ENCODE results near the gene M1AP. TPM values are rescaled to one million over a fixed set of nuclear protein-coding genes. Genes with fewer than 3 reads are reported as not detected.

The M1AP gene
- total and polyA plus RNA-seq, 9 of the 15 experiments (the other 6 are each of a cell fraction or from before 2014, with no cell fraction given), result 0.06 to 0.33 (median 0.11) TPM; not detected in 4

DNA sequence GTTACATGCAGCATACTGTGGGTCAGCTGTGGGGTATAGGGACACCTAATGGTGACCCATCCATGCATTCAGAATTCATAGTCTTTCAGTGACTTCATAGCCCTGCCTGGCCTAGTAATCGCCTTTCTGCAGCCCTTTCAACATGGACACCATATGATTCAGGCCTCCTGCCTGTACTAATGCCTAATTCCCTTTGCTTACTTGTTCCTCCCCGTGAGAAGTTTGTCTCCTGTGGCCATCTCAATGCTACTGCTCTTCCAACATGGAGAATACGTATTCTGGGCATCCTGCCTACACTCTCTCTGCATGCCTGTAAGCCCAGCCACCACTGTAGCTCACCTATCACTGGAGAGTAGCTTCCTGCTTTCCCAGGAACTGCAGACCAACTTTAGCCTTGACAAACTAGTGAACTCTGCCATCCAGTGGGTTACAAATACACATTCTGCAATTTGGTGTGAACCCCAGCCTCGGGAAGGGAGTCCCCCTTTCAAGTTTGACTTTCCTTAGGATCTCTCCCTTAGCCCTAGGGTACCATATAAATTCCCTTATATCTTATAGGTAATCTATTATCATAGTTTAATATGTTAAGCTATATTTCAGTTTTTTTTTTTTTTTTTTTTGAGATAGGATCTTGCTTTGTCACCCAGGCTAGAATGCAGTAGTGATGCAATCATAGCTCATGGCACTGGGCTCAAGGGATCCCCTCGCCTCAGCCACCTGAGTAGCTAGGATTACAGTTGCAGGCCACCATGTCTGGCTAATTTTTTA, 22.3 kb downstream of the M1AP start (continued):
- TF ChIP-seq ZNF830 (CRISPR knock-in tag; IDR thresholded peaks at IDR 0.05) (no peak), ZNF175 (CRISPR knock-in tag; IDR thresholded peaks at IDR 0.05; ENCODE audit: low read depth) (0 out of 2 replicates have a peak, but pooled peaks have one; percentile 48), OTX1 (CRISPR knock-in tag; IDR thresholded peaks at IDR 0.05) (0 out of 2 replicates have a peak, but pooled peaks have one; percentile 48), ATF7 (IDR thresholded peaks at IDR 0.05) (peak; percentile 76), GATAD2A (IDR thresholded peaks at IDR 0.05) (no peak), BDP1 (IDR thresholded peaks at IDR 0.05; ENCODE audit: insufficient read depth, insufficient read length) (no peak), ZNF764 (CRISPR knock-in tag; IDR thresholded peaks at IDR 0.05; ENCODE audit: low read depth) (no peak), POLR2H (tag; IDR thresholded peaks at IDR 0.05; ENCODE audit: low read depth) (peak; percentile 9; the same call in 1 of the 2 replicates), IRF2 (CRISPR knock-in tag; IDR thresholded peaks at IDR 0.05) (no peak), TEAD1 (CRISPR knock-in tag; IDR thresholded peaks at IDR 0.05) (peak in 1 of 2 experiments; percentile 3; a peak in 1 of 4 replicates), HDAC8 (tag; IDR thresholded peaks at IDR 0.05) (peak; percentile 82; the same call in 1 of the 2 replicates), TARDBP (IDR thresholded peaks at IDR 0.05) (no peak), NR2C2 (CRISPR knock-in tag; IDR thresholded peaks at IDR 0.05) (no peak), NR2C2 (tag; IDR thresholded peaks at IDR 0.05) (peak; percentile 74), KLF1 (tag; IDR thresholded peaks at IDR 0.05) (0 out of 2 replicates have a peak, but pooled peaks have one; percentile 57), HES1 (IDR thresholded peaks at IDR 0.05; ENCODE audit: low read depth) (no peak), SRF (CRISPR knock-in tag; IDR thresholded peaks at IDR 0.05) (peak in 1 of 2 experiments; percentile 60; a peak in 2 of 4 replicates), RHOXF2B (CRISPR knock-in tag; conservative IDR thresholded peaks at IDR 0.05) (0 out of 2 replicates have a peak, but pooled peaks have one; percentile 37), NCOA1 (IDR thresholded peaks at IDR 0.05; ENCODE audit: low read depth) (no peak), JUN (IDR thresholded peaks at IDR 0.05; ENCODE audit: borderline replicate concordance, low read depth, low read length) (peak; percentile 37), JUN (CRISPR knock-in tag; IDR thresholded peaks at IDR 0.05; ENCODE audit: borderline replicate concordance) (no peak), MCM2 (IDR thresholded peaks at IDR 0.05; ENCODE audit: low read depth) (no peak), HIVEP1 (CRISPR knock-in tag; IDR thresholded peaks at IDR 0.05) (peak; percentile 8; the same call in 1 of the 2 replicates), MAFF (IDR thresholded peaks at IDR 0.05; ENCODE audit: low read length) (peak; percentile 64), TEAD4 (IDR thresholded peaks at IDR 0.05; ENCODE audit: low read length) (peak; percentile 17; the same call in 1 of the 2 replicates), TEAD4 (CRISPR knock-in tag; IDR thresholded peaks at IDR 0.05; ENCODE audit: borderline replicate concordance) (no peak), SMAD3 (CRISPR knock-in tag; conservative IDR thresholded peaks at IDR 0.05) (peak; percentile 23; the same call in 1 of the 2 replicates), U2AF2 (optimal IDR thresholded peaks at IDR 0.05; ENCODE audit: low read depth, low read length) (no peak), NONO (IDR thresholded peaks at IDR 0.05; ENCODE audit: low read depth in 2 of 2, low read length in 1 of 2) (no peak), ZFPM2 (CRISPR knock-in tag; IDR thresholded peaks at IDR 0.05) (no peak)
- TF ChIP-seq, protein P1, sequence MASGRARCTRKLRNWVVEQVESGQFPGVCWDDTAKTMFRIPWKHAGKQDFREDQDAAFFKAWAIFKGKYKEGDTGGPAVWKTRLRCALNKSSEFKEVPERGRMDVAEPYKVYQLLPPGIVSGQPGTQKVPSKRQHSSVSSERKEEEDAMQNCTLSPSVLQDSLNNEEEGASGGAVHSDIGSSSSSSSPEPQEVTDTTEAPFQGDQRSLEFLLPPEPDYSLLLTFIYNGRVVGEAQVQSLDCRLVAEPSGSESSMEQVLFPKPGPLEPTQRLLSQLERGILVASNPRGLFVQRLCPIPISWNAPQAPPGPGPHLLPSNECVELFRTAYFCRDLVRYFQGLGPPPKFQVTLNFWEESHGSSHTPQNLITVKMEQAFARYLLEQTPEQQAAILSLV (tag; IDR thresholded peaks at IDR 0.05), result peak; percentile 82
